H1 (cell line): ENCODE measurements around the gene ZFP82. TPM values are rescaled to one million over a fixed set of nuclear protein-coding genes. Genes with fewer than 3 reads are reported as not detected.

ENCODE experiments used
- CTCF ChIA-PET: fragments of 300-600 bp; sonication (Branson Sonifier 250); formaldehyde crosslinking; loops from one replicate; lab custom pipeline; 2021; ENCODE audit not compliant: partially characterized antibody; lab: Charles Lee
- POLR2A ChIA-PET: fragments of 300-600 bp; sonication (Branson Sonifier 250); formaldehyde crosslinking; loops from one replicate; lab custom pipeline; 2021; ENCODE audit warnings: inconsistent platforms; ENCODE audit not compliant: partially characterized antibody; lab: Charles Lee
- DNase-seq, 2 experiments: peaks; one replicate each; pipeline versions ENCODE4 v3.0.0 to v3.0.0-alpha.2; 2010 to 2022; ENCODE audit warnings: low spot score in 2 of 2, low read depth in 1 of 2, mixed read lengths in 1 of 2
- FAIRE-seq: peaks from 2 replicates; lab custom pipeline; 2011; peaks lifted over from hg19 to GRCh38; lab: Jason Lieb, UNC
- H2AFZ ChIP-seq: 2 replicates; pipeline ENCODE4 v1.8.1; 2012; ENCODE audit warnings: low read length, inconsistent platforms
- H2AK5ac ChIP-seq: 2 replicates; pipeline ENCODE4 v1.6.1; 2013; ENCODE audit warnings: low read depth, low read length
- H2BK120ac ChIP-seq: replicated peaks from 2 replicates; pipeline ENCODE3; 2013; ENCODE audit warnings: low read depth, low read length, inconsistent platforms
- H2BK12ac ChIP-seq: 2 replicates; pipeline ENCODE4 v1.6.1; 2013; ENCODE audit warnings: low read depth, low read length
- H2BK15ac ChIP-seq: 2 replicates; pipeline ENCODE4 v1.6.1; 2013; ENCODE audit warnings: low read length
- H2BK20ac ChIP-seq: 2 replicates; pipeline ENCODE4 v1.6.1; 2013; ENCODE audit warnings: low read length
- H2BK5ac ChIP-seq: 2 replicates; pipeline ENCODE4 v1.6.1; 2013; ENCODE audit warnings: low read depth, low read length
- H3K14ac ChIP-seq: 2 replicates; pipeline ENCODE4 v1.6.1; 2013; ENCODE audit warnings: inconsistent platforms; ENCODE audit not compliant: insufficient read length
- H3K18ac ChIP-seq: 2 replicates; pipeline ENCODE4 v1.6.1; 2013; ENCODE audit warnings: low read length; ENCODE audit errors: extremely low read depth
- H3K23ac ChIP-seq: 2 replicates; pipeline ENCODE4 v1.6.1; 2013; ENCODE audit warnings: inconsistent platforms; ENCODE audit not compliant: insufficient read length
- H3K23me2 ChIP-seq: 2 replicates; pipeline ENCODE4 v1.6.1; 2013; ENCODE audit warnings: low read depth, low read length
- H3K27ac ChIP-seq: 2 replicates; pipeline ENCODE4 v1.6.1; 2011; ENCODE audit warnings: low read depth, low read length, inconsistent platforms
- H3K27me3 ChIP-seq, 4 experiments: replicated peaks in 1 of 4; 1 replicate in 1 of 4; 2 replicates in 3 of 4; pipeline versions ENCODE4 v1.6.1 to v1.8.1; 2011 to 2013; ENCODE audit warnings: low read length in 3 of 4, mild to moderate bottlenecking in 3 of 4, inconsistent platforms in 2 of 4, mixed read lengths in 2 of 4, moderate library complexity in 1 of 4; ENCODE audit not compliant: control insufficient read depth in 3 of 4, insufficient read depth in 3 of 4; ENCODE audit errors: extremely low read depth in 1 of 4
- H3K36me3 ChIP-seq, 4 experiments: 2 replicates each; pipeline versions ENCODE4 v1.6.1 to v1.8.1; 2011 to 2013; ENCODE audit warnings: mild to moderate bottlenecking in 4 of 4, low read length in 3 of 4, moderate library complexity in 2 of 4, control low read depth in 1 of 4, inconsistent platforms in 1 of 4; ENCODE audit not compliant: insufficient read depth in 4 of 4, control insufficient read depth in 2 of 4
- H3K4ac ChIP-seq: replicated peaks from 2 replicates; pipeline ENCODE3; 2013; ENCODE audit warnings: low read length, low read depth, mixed read lengths, inconsistent platforms; ENCODE audit not compliant: insufficient read length
- H3K4me1 ChIP-seq, 4 experiments: replicated peaks in 1 of 4; 1 replicate in 1 of 4; 2 replicates in 3 of 4; pipeline versions ENCODE4 v1.6.1 to v1.8.1; 2011 to 2013; ENCODE audit warnings: low read length in 3 of 4, inconsistent platforms in 2 of 4, mixed read lengths in 1 of 4; ENCODE audit not compliant: insufficient read depth in 4 of 4, control insufficient read depth in 3 of 4
- H3K4me2 ChIP-seq, 2 experiments: 2 replicates each; pipeline versions ENCODE4 v1.6.1 to v1.8.1; 2011 to 2013; ENCODE audit warnings: low read depth in 2 of 2, low read length in 2 of 2, control low read depth in 1 of 2, inconsistent platforms in 1 of 2, mild to moderate bottlenecking in 1 of 2; ENCODE audit not compliant: insufficient read depth in 1 of 2
- H3K4me3 ChIP-seq, 4 experiments: fragments of 200-600, 300-600 bp in 1 of 4; sonication (generic), shearing (Covaris generic), sonication (Bioruptor Twin) in 1 of 4; 2 replicates each; pipeline versions ENCODE4 v1.5.1 to v1.8.1; 2011 to 2016; ENCODE audit warnings: low read length in 4 of 4, low read depth in 3 of 4, control low read depth in 2 of 4, inconsistent platforms in 2 of 4, mild to moderate bottlenecking in 2 of 4, mixed read lengths in 1 of 4, moderate library complexity in 1 of 4; ENCODE audit not compliant: insufficient read depth in 2 of 4; ENCODE audit errors: extremely low read depth in 1 of 4
- H3K56ac ChIP-seq: replicated peaks from 2 replicates; pipeline ENCODE3; 2013; ENCODE audit warnings: low read depth, mild to moderate bottlenecking, mixed read lengths, low read length, inconsistent platforms; ENCODE audit not compliant: insufficient read length
- H3K79me1 ChIP-seq: 2 replicates; pipeline ENCODE4 v1.6.1; 2013; ENCODE audit warnings: low read depth, low read length, control low read depth
- H3K79me2 ChIP-seq, 2 experiments: 2 replicates each; pipeline versions ENCODE4 v1.6.1 to v1.8.1; 2012 to 2013; ENCODE audit warnings: low read length in 2 of 2, mild to moderate bottlenecking in 2 of 2, inconsistent platforms in 1 of 2; ENCODE audit not compliant: insufficient read depth in 2 of 2, control insufficient read depth in 1 of 2
- H3K9ac ChIP-seq, 4 experiments: replicated peaks in 1 of 4; 1 replicate in 1 of 4; 2 replicates in 3 of 4; pipeline versions ENCODE4 v1.6.1 to v1.8.1; 2011 to 2013; ENCODE audit warnings: low read depth in 3 of 4, low read length in 3 of 4, control low read depth in 2 of 4, mild to moderate bottlenecking in 2 of 4, moderate library complexity in 2 of 4, inconsistent platforms in 1 of 4; ENCODE audit errors: extremely low read depth in 1 of 4
- H3K9me3 ChIP-seq, 2 experiments: 2 replicates each; pipeline versions ENCODE4 v1.6.1 to v1.8.1; 2012 to 2013; ENCODE audit warnings: mild to moderate bottlenecking in 2 of 2, moderate library complexity in 2 of 2, control low read depth in 1 of 2, inconsistent platforms in 1 of 2, low read depth in 1 of 2, low read length in 1 of 2, mixed read lengths in 1 of 2; ENCODE audit not compliant: insufficient read depth in 2 of 2
- H4K20me1 ChIP-seq, 2 experiments: replicated peaks in 1 of 2; 2 replicates each; pipeline versions ENCODE3 to v1.8.1; 2011 to 2013; ENCODE audit warnings: inconsistent platforms in 2 of 2, low read length in 2 of 2, mild to moderate bottlenecking in 1 of 2; ENCODE audit not compliant: insufficient read depth in 2 of 2, control insufficient read depth in 1 of 2
- H4K5ac ChIP-seq: 2 replicates; pipeline ENCODE4 v1.6.1; 2013; ENCODE audit warnings: low read length, low read depth, mixed read lengths, inconsistent platforms; ENCODE audit not compliant: insufficient read length
- H4K8ac ChIP-seq: 2 replicates; pipeline ENCODE4 v1.8.0; 2013; ENCODE audit warnings: mild to moderate bottlenecking, moderate library complexity, low read length, inconsistent platforms; ENCODE audit not compliant: insufficient read depth; ENCODE audit errors: extremely low read depth
- H4K91ac ChIP-seq: replicated peaks from 2 replicates; pipeline ENCODE3; 2013; ENCODE audit warnings: low read length, mixed read lengths, inconsistent platforms; ENCODE audit not compliant: insufficient read length
- EGR1 ChIP-seq: IDR thresholded peaks from 2 replicates; pipeline ENCODE4 v1.6.1; 2011; ENCODE audit warnings: low read depth, low read length, borderline replicate concordance
- EP300 ChIP-seq, 2 experiments: IDR thresholded peaks; 1 replicate in 1 of 2; 2 replicates in 1 of 2; pipeline ENCODE4 v1.6.1; 2011 to 2012; ENCODE audit warnings: low read depth in 2 of 2, low read length in 2 of 2, mild to moderate bottlenecking in 2 of 2, borderline replicate concordance in 1 of 2, inconsistent platforms in 1 of 2, moderate library complexity in 1 of 2
- SIX5 ChIP-seq: IDR thresholded peaks from 2 replicates; pipeline ENCODE4 v1.6.1; 2011; ENCODE audit warnings: mild to moderate bottlenecking, low read depth, low read length
- SP1 ChIP-seq: IDR thresholded peaks from 2 replicates; pipeline ENCODE4 v1.6.1; 2011; ENCODE audit warnings: low read depth, low read length
- WGBS, 2 experiments: shearing (Covaris generic) in 1 of 2; methylation state at CpG; one replicate each; pipeline versions ENCODE4 v1.1.6 to v1.1.7; 2013 to 2015; ENCODE audit warnings: low lambda C conversion rate in 2 of 2, mixed read lengths in 2 of 2, inconsistent platforms in 1 of 2, low coverage in 1 of 2, missing lambda C conversion rate in 1 of 2; ENCODE audit not compliant: insufficient replicate concordance in 2 of 2, insufficient coverage in 1 of 2, insufficient read length in 1 of 2; ENCODE audit errors: extremely low coverage in 1 of 2, missing lambda C conversion rate in 1 of 2; 5-methylcytosine and 5-hydroxymethylcytosine counted together
- polyA plus RNA-seq, 7 experiments: library from polyadenylated mRNA; depleted of rRNA in 3 of 7; stranded (reverse) in 5 of 7; unstranded in 2 of 7; fragments of >200 nt in 5 of 7; fragments of 200-250 nt in 2 of 7; gene quantifications; 1 replicate in 5 of 7; 2 replicates in 1 of 7; 4 replicates in 1 of 7; pipeline versions ENCODE4 v1.2.1 to v1.2.3, GENCODE V29; 2011 to 2013; ENCODE audit warnings: missing spikeins in 2 of 7, mixed read lengths in 2 of 7
- total RNA-seq: library from RNA; stranded (reverse); fragmentation: NEBNext Ultra II Directional; extraction: Animal tissue kit (Norgen Biotek cat#: 25700); gene quantifications from 2 replicates; pipeline ENCODE4 v1.2.1, GENCODE V29; 2021
- TF ChIP-seq, protein P1 (sequence below): IDR thresholded peaks from 2 replicates; pipeline ENCODE4 v1.6.1; 2012; ENCODE audit warnings: inconsistent platforms
- TF ChIP-seq, protein P2 (sequence below), 3 experiments: IDR thresholded peaks; 1 replicate in 2 of 3; 2 replicates in 1 of 3; pipeline versions ENCODE4 v1.5.1 to v1.6.1; 2011; ENCODE audit warnings: low read length in 3 of 3, mild to moderate bottlenecking in 3 of 3, inconsistent platforms in 2 of 3, low read depth in 1 of 3, moderate library complexity in 1 of 3; ENCODE audit not compliant: insufficient read depth in 1 of 3; ENCODE audit errors: control extremely low read depth in 1 of 3

The ZFP82 gene
- total and polyA plus RNA-seq, 2 of the 8 experiments (the other 6 are each of a cell fraction or from before 2014, with no cell fraction given), result 4.8 to 16.5 TPM

DNA sequence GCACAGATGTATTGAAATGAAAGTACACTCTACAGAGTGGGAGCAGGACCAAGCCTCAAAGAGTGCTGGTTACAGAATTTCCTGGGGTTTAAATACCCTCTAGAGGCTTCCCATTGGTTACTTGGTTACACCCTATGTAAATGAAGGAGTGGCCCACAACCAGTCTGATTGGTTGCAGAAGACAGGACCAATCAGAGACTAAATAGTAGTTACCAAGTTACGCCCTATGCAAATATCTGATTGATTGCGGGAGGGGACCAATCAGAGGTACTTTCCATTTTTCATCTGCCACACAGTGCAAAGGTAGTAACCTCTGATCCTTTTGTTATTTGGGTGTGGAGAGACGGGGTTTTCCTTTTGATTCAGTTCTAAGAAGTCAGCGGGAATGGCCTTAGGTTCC is 5.5 kb upstream of the ZFP82 start:
- Histone ChIP-seq H3K4ac (no peak overlapping the region), H2BK15ac (no peak overlapping the region), H3K4me2 (no peak overlapping the region), H2BK12ac (no peak overlapping the region), H2AK5ac (no peak overlapping the region), H2AFZ (no peak overlapping the region), H3K56ac (no peak overlapping the region), H3K18ac (no peak overlapping the region), H4K5ac (no peak overlapping the region)
- 91% methylated on average over 4 of the region's 4 CpGs; no CpG with 5 or more reads in 1 of the 2 experiments for WGBS, 2 experiments
- TF ChIP-seq, protein P1, sequence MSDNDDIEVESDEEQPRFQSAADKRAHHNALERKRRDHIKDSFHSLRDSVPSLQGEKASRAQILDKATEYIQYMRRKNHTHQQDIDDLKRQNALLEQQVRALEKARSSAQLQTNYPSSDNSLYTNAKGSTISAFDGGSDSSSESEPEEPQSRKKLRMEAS, result no peak
- no peak for TF ChIP-seq SP1
- no peak for TF ChIP-seq EP300 (IDR thresholded peaks at IDR 0.05; ENCODE audit: borderline replicate concordance in 1 of 2, low read depth in 2 of 2, low read length in 2 of 2)
- TF ChIP-seq EGR1, result no peak
- TF ChIP-seq, protein P2, sequence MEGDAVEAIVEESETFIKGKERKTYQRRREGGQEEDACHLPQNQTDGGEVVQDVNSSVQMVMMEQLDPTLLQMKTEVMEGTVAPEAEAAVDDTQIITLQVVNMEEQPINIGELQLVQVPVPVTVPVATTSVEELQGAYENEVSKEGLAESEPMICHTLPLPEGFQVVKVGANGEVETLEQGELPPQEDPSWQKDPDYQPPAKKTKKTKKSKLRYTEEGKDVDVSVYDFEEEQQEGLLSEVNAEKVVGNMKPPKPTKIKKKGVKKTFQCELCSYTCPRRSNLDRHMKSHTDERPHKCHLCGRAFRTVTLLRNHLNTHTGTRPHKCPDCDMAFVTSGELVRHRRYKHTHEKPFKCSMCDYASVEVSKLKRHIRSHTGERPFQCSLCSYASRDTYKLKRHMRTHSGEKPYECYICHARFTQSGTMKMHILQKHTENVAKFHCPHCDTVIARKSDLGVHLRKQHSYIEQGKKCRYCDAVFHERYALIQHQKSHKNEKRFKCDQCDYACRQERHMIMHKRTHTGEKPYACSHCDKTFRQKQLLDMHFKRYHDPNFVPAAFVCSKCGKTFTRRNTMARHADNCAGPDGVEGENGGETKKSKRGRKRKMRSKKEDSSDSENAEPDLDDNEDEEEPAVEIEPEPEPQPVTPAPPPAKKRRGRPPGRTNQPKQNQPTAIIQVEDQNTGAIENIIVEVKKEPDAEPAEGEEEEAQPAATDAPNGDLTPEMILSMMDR (IDR thresholded peaks at IDR 0.05; ENCODE audit: control extremely low read depth in 1 of 3, insufficient read depth in 1 of 3, low read depth in 1 of 3, low read length in 3 of 3), result no peak
- no peak for TF ChIP-seq SIX5
- TF ChIP-seq, all 59 proteins: peak for 0
- H3K9ac ChIP-seq, result no peak overlapping the region
- H3K79me2 ChIP-seq, result no peaks in the 10 kb centered on the region
- no peak overlapping the region for H4K91ac ChIP-seq
- FAIRE-seq (no peak), DNase-seq (no peak)
- H3K9me3 ChIP-seq, result no peaks in the 10 kb centered on the region
- ChIA-PET CTCF (no interaction called here), POLR2A (interaction anchor here (1.3 kb wide), 1 partner anchor 65 kb away, joined by 5 read pairs; the partner anchor contains the start of gene ZNF566)
- H3K36me3 ChIP-seq, result no peaks in the 10 kb centered on the region
- no peak overlapping the region for H2BK20ac ChIP-seq
- no peak overlapping the region for H2BK120ac ChIP-seq
- H2BK5ac ChIP-seq, result no peak overlapping the region
- H3K4me1 ChIP-seq, result no peaks in the 10 kb centered on the region
- H3K4me3 ChIP-seq, result no peak overlapping the region
- H3K27ac ChIP-seq, result no peak overlapping the region
- H3K23me2 ChIP-seq, result no peaks in the 10 kb centered on the region; the same call in 1 of the 2 replicates
- H4K20me1 ChIP-seq, result no peaks in the 10 kb centered on the region
- H3K27me3 ChIP-seq, result peaks cover 0 to 31% (median 11%) of the 10 kb centered on the region in 4 experiments; a peak in 5 of 7 replicates
- no peak overlapping the region for H3K23ac ChIP-seq
- H3K79me1 ChIP-seq, result no peaks in the 10 kb centered on the region
- no peak overlapping the region for H4K8ac ChIP-seq
- no peak overlapping the region for H3K14ac ChIP-seq
